ENCODE data around the gene SLC13A5. TPM values are rescaled to one million over a fixed set of nuclear protein-coding genes. Genes with fewer than 3 reads are reported as not detected.
"Not testable (repeated sequence)": the region's sequence is repeated elsewhere in the genome, so short reads cannot be mapped to it uniquely, and the experiment has no call there.

Gene SLC13A5
- total and polyA plus RNA-seq, 5 donors from 2014 or later, result not detected

- H3K4me1 Mint-ChIP-seq, result peaks cover 0 to 40% (median 29%) of the 10 kb centered on the region in 4 donors
- peaks cover 10% of the 10 kb centered on the region for H3K27me3 Mint-ChIP-seq
- H3K27ac Mint-ChIP-seq, result peak overlapping the region; percentile 33 to 85 (median 79)
- Histone ChIP-seq H3K36me3 (ENCODE audit: control insufficient read depth, insufficient read depth, low read length) (peaks cover 2% of the 10 kb centered on the region), H3K4me1 (ENCODE audit: control insufficient read depth, insufficient read depth, low read length, poor library complexity, severe bottlenecking) (peaks cover 31% of the 10 kb centered on the region), H3K27me3 (ENCODE audit: control insufficient read depth, insufficient read depth, low read length) (no peaks in the 10 kb centered on the region), H3K4me3 (ENCODE audit: low read depth, low read length) (no peak overlapping the region), H3K27ac (ENCODE audit: insufficient read depth, low read length, poor library complexity, severe bottlenecking) (no peak overlapping the region), H3K9me3 (ENCODE audit: control insufficient read depth in 2 of 2, low read length in 2 of 2) (no peaks in the 10 kb centered on the region)
- ATAC-seq (ENCODE audit: low read depth in 2 of 2) (no peak), DNase-seq (peak in 1 of 3 donors; percentile 28)
- peak overlapping the region; percentile 39 to 76 (median 64) for H3K4me3 Mint-ChIP-seq
- peaks cover 12% of the 10 kb centered on the region for H3K36me3 Mint-ChIP-seq
- H3K9me3 Mint-ChIP-seq, result no peaks in the 10 kb centered on the region
Measured at GRCh38 chr17:6753006-6753445, 39.9 kb upstream of the SLC13A5 start.

GRCh38 chr17:6752068-6752909, 39.1 kb upstream of the SLC13A5 start:
- H3K36me3 Mint-ChIP-seq, result peaks cover 5% of the 10 kb centered on the region
- H3K27me3 Mint-ChIP-seq, result peaks cover 10% of the 10 kb centered on the region
- ATAC-seq (ENCODE audit: low read depth in 2 of 2) (no peak), DNase-seq (no peak)
- H3K27ac Mint-ChIP-seq, result peak overlapping the region; percentile 33 to 85 (median 73)
- peaks cover 0 to 33% (median 22%) of the 10 kb centered on the region in 4 donors for H3K4me1 Mint-ChIP-seq
- H3K4me3 Mint-ChIP-seq, result peak overlapping the region in 3 of 4 donors; percentile 39 to 76 (median 60)
- Histone ChIP-seq H3K4me3 (ENCODE audit: low read depth, low read length) (no peak overlapping the region), H3K9me3 (ENCODE audit: control insufficient read depth in 2 of 2, low read length in 2 of 2) (no peaks in the 10 kb centered on the region), H3K27ac (ENCODE audit: insufficient read depth, low read length, poor library complexity, severe bottlenecking) (no peak overlapping the region), H3K27me3 (ENCODE audit: control insufficient read depth, insufficient read depth, low read length) (no peaks in the 10 kb centered on the region), H3K4me1 (ENCODE audit: control insufficient read depth, insufficient read depth, low read length, poor library complexity, severe bottlenecking) (peaks cover 24% of the 10 kb centered on the region), H3K36me3 (ENCODE audit: control insufficient read depth, insufficient read depth, low read length) (no peaks in the 10 kb centered on the region)
- no peaks in the 10 kb centered on the region for H3K9me3 Mint-ChIP-seq

GRCh38 chr17:6749519-6749918, 36.4 kb upstream of the SLC13A5 start:
- Mint-ChIP-seq H3K27ac (no peak overlapping the region), H3K36me3 (no peaks in the 10 kb centered on the region), H3K9me3 (no peaks in the 10 kb centered on the region), H3K27me3 (peaks cover 16% of the 10 kb centered on the region), H3K4me3 (no peak overlapping the region), H3K4me1 (peaks cover 0 to 22% (median 7%) of the 10 kb centered on the region in 4 donors)
- ATAC-seq (ENCODE audit: low read depth in 2 of 2), result no peak
- H3K9me3 ChIP-seq (ENCODE audit: control insufficient read depth in 2 of 2, low read length in 2 of 2), result no peaks in the 10 kb centered on the region
- no peaks in the 10 kb centered on the region for H3K36me3 ChIP-seq (ENCODE audit: control insufficient read depth, insufficient read depth, low read length)
- no peak overlapping the region for H3K27ac ChIP-seq (ENCODE audit: insufficient read depth, low read length, poor library complexity, severe bottlenecking)
- H3K4me3 ChIP-seq (ENCODE audit: low read depth, low read length), result no peak overlapping the region
- DNase-seq, result peak in 1 of 3 donors; percentile 26
- peaks cover 5% of the 10 kb centered on the region for H3K4me1 ChIP-seq (ENCODE audit: control insufficient read depth, insufficient read depth, low read length, poor library complexity, severe bottlenecking)
- H3K27me3 ChIP-seq (ENCODE audit: control insufficient read depth, insufficient read depth, low read length), result peaks cover 3% of the 10 kb centered on the region

GRCh38 chr17:6748617-6749016, 35.4 kb upstream of the SLC13A5 start:
- peaks cover 0 to 20% (median 6%) of the 10 kb centered on the region in 4 donors for H3K4me1 Mint-ChIP-seq
- Histone ChIP-seq H3K27ac (ENCODE audit: insufficient read depth, low read length, poor library complexity, severe bottlenecking) (no peak overlapping the region), H3K36me3 (ENCODE audit: control insufficient read depth, insufficient read depth, low read length) (no peaks in the 10 kb centered on the region), H3K9me3 (ENCODE audit: control insufficient read depth in 2 of 2, low read length in 2 of 2) (no peaks in the 10 kb centered on the region), H3K27me3 (ENCODE audit: control insufficient read depth, insufficient read depth, low read length) (peaks cover 3% of the 10 kb centered on the region), H3K4me1 (ENCODE audit: control insufficient read depth, insufficient read depth, low read length, poor library complexity, severe bottlenecking) (peaks cover 5% of the 10 kb centered on the region), H3K4me3 (ENCODE audit: low read depth, low read length) (no peak overlapping the region)
- H3K4me3 Mint-ChIP-seq, result no peak overlapping the region
- H3K9me3 Mint-ChIP-seq, result no peaks in the 10 kb centered on the region
- no peaks in the 10 kb centered on the region for H3K36me3 Mint-ChIP-seq
- peaks cover 16% of the 10 kb centered on the region for H3K27me3 Mint-ChIP-seq
- H3K27ac Mint-ChIP-seq, result no peak overlapping the region
- no peak for DNase-seq
- ATAC-seq (ENCODE audit: low read depth in 2 of 2), result no peak

GRCh38 chr17:6746665-6747064, 33.5 kb upstream of the SLC13A5 start:
- H3K4me1 Mint-ChIP-seq, H3K36me3 Mint-ChIP-seq: not testable (repeated sequence)

GRCh38 chr17:6729531-6729930, 16.4 kb upstream of the SLC13A5 start:
- no peak for DNase-seq
- no peaks in the 10 kb centered on the region for H3K4me1 ChIP-seq (ENCODE audit: control insufficient read depth, insufficient read depth, low read length, poor library complexity, severe bottlenecking)
- Mint-ChIP-seq H3K4me3 (no peak overlapping the region), H3K4me1 (no peaks in the 10 kb centered on the region), H3K9me3 (peaks cover 0 to 4% (median 0%) of the 10 kb centered on the region in 7 donors), H3K27me3 (peaks cover 13% of the 10 kb centered on the region), H3K36me3 (no peaks in the 10 kb centered on the region), H3K27ac (no peak overlapping the region)
- peaks cover 6% of the 10 kb centered on the region for H3K27me3 ChIP-seq (ENCODE audit: control insufficient read depth, insufficient read depth, low read length)
- no peaks in the 10 kb centered on the region for H3K9me3 ChIP-seq (ENCODE audit: control insufficient read depth in 2 of 2, low read length in 2 of 2)
- no peak overlapping the region for H3K4me3 ChIP-seq (ENCODE audit: low read depth, low read length)
- ATAC-seq (ENCODE audit: low read depth in 2 of 2), result no peak
- H3K36me3 ChIP-seq (ENCODE audit: control insufficient read depth, insufficient read depth, low read length), result no peaks in the 10 kb centered on the region
- no peak overlapping the region for H3K27ac ChIP-seq (ENCODE audit: insufficient read depth, low read length, poor library complexity, severe bottlenecking)

More at GRCh38 chr17:6746665-6747064, 33.5 kb upstream of the SLC13A5 start:
- peaks cover 32% of the 10 kb centered on the region for H3K27me3 Mint-ChIP-seq
- H3K27me3 ChIP-seq (ENCODE audit: control insufficient read depth, insufficient read depth, low read length), result peaks cover 17% of the 10 kb centered on the region
- H3K27ac Mint-ChIP-seq; H3K9me3 ChIP-seq (ENCODE audit: control insufficient read depth in 2 of 2, low read length in 2 of 2); H3K27ac ChIP-seq (ENCODE audit: insufficient read depth, low read length, poor library complexity, severe bottlenecking); H3K4me1 ChIP-seq (ENCODE audit: control insufficient read depth, insufficient read depth, low read length, poor library complexity, severe bottlenecking); H3K9me3 Mint-ChIP-seq; H3K4me3 Mint-ChIP-seq; H3K4me3 ChIP-seq (ENCODE audit: low read depth, low read length); DNase-seq; H3K36me3 ChIP-seq (ENCODE audit: control insufficient read depth, insufficient read depth, low read length); ATAC-seq (ENCODE audit: low read depth in 2 of 2): not testable (repeated sequence)

- Histone ChIP-seq H3K36me3 (ENCODE audit: control insufficient read depth, insufficient read depth, low read length) (no peaks in the 10 kb centered on the region), H3K9me3 (ENCODE audit: control insufficient read depth in 2 of 2, low read length in 2 of 2) (no peaks in the 10 kb centered on the region), H3K4me3 (ENCODE audit: low read depth, low read length) (no peak overlapping the region), H3K27ac (ENCODE audit: insufficient read depth, low read length, poor library complexity, severe bottlenecking) (no peak overlapping the region), H3K27me3 (ENCODE audit: control insufficient read depth, insufficient read depth, low read length) (peaks cover 6% of the 10 kb centered on the region), H3K4me1 (ENCODE audit: control insufficient read depth, insufficient read depth, low read length, poor library complexity, severe bottlenecking) (no peaks in the 10 kb centered on the region)
- Mint-ChIP-seq H3K27me3 (peaks cover 18% of the 10 kb centered on the region), H3K36me3 (peaks cover 3% of the 10 kb centered on the region), H3K9me3 (peaks cover 0 to 7% (median 0%) of the 10 kb centered on the region in 7 donors), H3K27ac (no peak overlapping the region), H3K4me3 (no peak overlapping the region), H3K4me1 (no peaks in the 10 kb centered on the region)
- ATAC-seq (ENCODE audit: low read depth in 2 of 2) (no peak), DNase-seq (no peak)
Measured at GRCh38 chr17:6724009-6724408, 10.8 kb upstream of the SLC13A5 start.

- Histone ChIP-seq H3K27me3 (ENCODE audit: control insufficient read depth, insufficient read depth, low read length) (peaks cover 6% of the 10 kb centered on the region), H3K9me3 (ENCODE audit: control insufficient read depth in 2 of 2, low read length in 2 of 2) (no peaks in the 10 kb centered on the region), H3K4me1 (ENCODE audit: control insufficient read depth, insufficient read depth, low read length, poor library complexity, severe bottlenecking) (no peaks in the 10 kb centered on the region), H3K36me3 (ENCODE audit: control insufficient read depth, insufficient read depth, low read length) (no peaks in the 10 kb centered on the region), H3K27ac (ENCODE audit: insufficient read depth, low read length, poor library complexity, severe bottlenecking) (no peak overlapping the region), H3K4me3 (ENCODE audit: low read depth, low read length) (no peak overlapping the region)
- H3K4me3 Mint-ChIP-seq, result no peak overlapping the region
- peaks cover 3% of the 10 kb centered on the region for H3K36me3 Mint-ChIP-seq
- H3K27ac Mint-ChIP-seq, result no peak overlapping the region
- H3K9me3 Mint-ChIP-seq, result peaks cover 0 to 7% (median 0%) of the 10 kb centered on the region in 7 donors
- H3K4me1 Mint-ChIP-seq, result no peaks in the 10 kb centered on the region
- ATAC-seq (ENCODE audit: low read depth in 2 of 2) (no peak), DNase-seq (no peak)
- H3K27me3 Mint-ChIP-seq, result peaks cover 18% of the 10 kb centered on the region
Measured at GRCh38 chr17:6721744-6722143, 8.6 kb upstream of the SLC13A5 start.
